Urothelium cell line (cell line): ENCODE measurements around the gene GLT1D1.

Experiments
- DNase-seq: peaks from one replicate; pipeline ENCODE4 v3.0.0; 2011; ENCODE audit warnings: low spot score, mixed read lengths
- FAIRE-seq: peaks from 2 replicates; lab custom pipeline; 2011; peaks lifted over from hg19 to GRCh38; lab: Jason Lieb, UNC

The GLT1D1 gene

GRCh38 chr12:128991716-128992115 is 138.4 kb downstream of the GLT1D1 start:
- FAIRE-seq (no peak), DNase-seq (no peak)

GRCh38 chr12:128992116-128992515 is 138.8 kb downstream of the GLT1D1 start:
- DNase-seq (no peak), FAIRE-seq (no peak)

GRCh38 chr12:128992550-128992949 is 139.3 kb downstream of the GLT1D1 start:
- DNase-seq (no peak), FAIRE-seq (no peak)

GRCh38 chr12:128994856-128995255 is 141.6 kb downstream of the GLT1D1 start:
- no peak for DNase-seq
- FAIRE-seq: no peak

GRCh38 chr12:128995619-128996018 is 142.3 kb downstream of the GLT1D1 start:
- FAIRE-seq: no peak
- DNase-seq: no peak

GRCh38 chr12:129001826-129002225 is 148.5 kb downstream of the GLT1D1 start:
- FAIRE-seq (no peak), DNase-seq (no peak)

GRCh38 chr12:129002427-129002826 is 149.1 kb downstream of the GLT1D1 start:
- FAIRE-seq (no peak), DNase-seq (no peak)

- FAIRE-seq (no peak), DNase-seq (no peak)
Measured at GRCh38 chr12:129005416-129005815, 152.1 kb downstream of the GLT1D1 start.

GRCh38 chr12:129005829-129006228 is 152.6 kb downstream of the GLT1D1 start:
- no peak for FAIRE-seq
- no peak for DNase-seq

- FAIRE-seq (no peak), DNase-seq (no peak)
Measured at GRCh38 chr12:129009833-129010622, 156.8 kb downstream of the GLT1D1 start.

GRCh38 chr12:129016159-129016558 is 162.9 kb downstream of the GLT1D1 start:
- FAIRE-seq: no peak
- no peak for DNase-seq

- DNase-seq: no peak
- FAIRE-seq: peak; percentile 81
Measured at GRCh38 chr12:129025055-129025454, 171.8 kb downstream of the GLT1D1 start.

- DNase-seq (no peak), FAIRE-seq (no peak)
Measured at GRCh38 chr12:129028844-129029243, 175.6 kb downstream of the GLT1D1 start.
